ENCODE measurements around the gene TNS2.

Gene TNS2

GRCh38 chr12:53062011-53062961 is 12.4 kb downstream of the TNS2 start:
- peaks cover 2% of the 10 kb centered on the region; the same call in 1 of the 2 replicates for H3K36me3 ChIP-seq
- H3K27ac ChIP-seq, result 0 out of 2 replicates have a peak overlapping the region, but pooled peaks have one; percentile 4
- H3K27me3 ChIP-seq (ENCODE audit: insufficient read depth, low read depth, severe bottlenecking), result no peaks in the 10 kb centered on the region
- H3K4me3 ChIP-seq (ENCODE audit: low read depth, low read length), result no peak overlapping the region
- TF ChIP-seq, protein P1, sequence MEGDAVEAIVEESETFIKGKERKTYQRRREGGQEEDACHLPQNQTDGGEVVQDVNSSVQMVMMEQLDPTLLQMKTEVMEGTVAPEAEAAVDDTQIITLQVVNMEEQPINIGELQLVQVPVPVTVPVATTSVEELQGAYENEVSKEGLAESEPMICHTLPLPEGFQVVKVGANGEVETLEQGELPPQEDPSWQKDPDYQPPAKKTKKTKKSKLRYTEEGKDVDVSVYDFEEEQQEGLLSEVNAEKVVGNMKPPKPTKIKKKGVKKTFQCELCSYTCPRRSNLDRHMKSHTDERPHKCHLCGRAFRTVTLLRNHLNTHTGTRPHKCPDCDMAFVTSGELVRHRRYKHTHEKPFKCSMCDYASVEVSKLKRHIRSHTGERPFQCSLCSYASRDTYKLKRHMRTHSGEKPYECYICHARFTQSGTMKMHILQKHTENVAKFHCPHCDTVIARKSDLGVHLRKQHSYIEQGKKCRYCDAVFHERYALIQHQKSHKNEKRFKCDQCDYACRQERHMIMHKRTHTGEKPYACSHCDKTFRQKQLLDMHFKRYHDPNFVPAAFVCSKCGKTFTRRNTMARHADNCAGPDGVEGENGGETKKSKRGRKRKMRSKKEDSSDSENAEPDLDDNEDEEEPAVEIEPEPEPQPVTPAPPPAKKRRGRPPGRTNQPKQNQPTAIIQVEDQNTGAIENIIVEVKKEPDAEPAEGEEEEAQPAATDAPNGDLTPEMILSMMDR (IDR thresholded peaks at IDR 0.05; ENCODE audit: low read depth, low read length), result no peak
- no peaks in the 10 kb centered on the region for H3K9me3 ChIP-seq (ENCODE audit: severe bottlenecking)
- DNase-seq, result no peak

- no peaks in the 10 kb centered on the region for H3K27me3 ChIP-seq (ENCODE audit: insufficient read depth, low read depth, severe bottlenecking)
- TF ChIP-seq, protein P1 (IDR thresholded peaks at IDR 0.05; ENCODE audit: low read depth, low read length), result no peak
Observed at GRCh38 chr12:53062977-53063707, 13.3 kb downstream of the TNS2 start.

DNA sequence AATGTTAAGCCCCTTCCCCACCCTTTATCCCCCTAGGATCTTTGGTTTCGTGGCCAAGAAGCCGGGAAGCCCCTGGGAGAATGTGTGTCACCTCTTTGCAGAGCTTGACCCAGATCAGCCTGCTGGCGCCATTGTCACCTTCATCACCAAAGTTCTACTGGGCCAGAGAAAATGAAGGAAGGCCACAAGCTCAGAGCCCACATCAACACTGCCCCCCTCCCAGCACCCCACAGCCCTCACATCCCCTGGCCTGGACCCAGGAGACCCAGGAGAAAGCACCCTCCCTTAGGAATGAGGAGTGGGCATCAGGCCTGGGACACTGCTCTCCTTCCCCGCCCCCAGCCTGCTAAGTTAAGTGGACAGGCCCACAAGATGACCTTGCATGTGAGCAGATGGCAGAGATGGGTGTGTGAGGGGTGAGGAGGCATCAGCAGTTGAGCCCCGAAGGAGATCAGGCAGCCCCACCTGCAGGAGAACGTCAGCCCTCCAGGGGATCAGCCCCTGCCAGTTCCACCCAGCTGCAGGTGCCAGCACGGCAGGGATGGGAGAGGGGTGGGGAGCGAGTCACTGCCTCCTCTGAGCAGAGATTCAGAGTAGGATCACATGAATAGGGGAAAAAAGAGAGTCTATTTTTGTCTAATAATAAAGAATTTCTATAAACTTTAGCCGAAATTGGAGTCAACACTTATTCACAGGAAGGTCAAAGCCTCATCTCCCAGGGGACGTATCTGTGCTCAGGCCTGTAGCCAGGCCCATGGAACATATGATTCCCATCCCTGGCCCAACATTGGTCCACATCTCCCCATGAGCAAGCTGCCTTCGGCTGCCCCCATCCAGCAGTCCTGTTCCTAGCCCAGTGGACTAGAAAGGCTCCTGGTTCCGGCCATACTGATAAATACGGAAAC is 14.1 kb downstream of the TNS2 start:
- no peak overlapping the region for H3K27ac ChIP-seq
- no peaks in the 10 kb centered on the region for H3K9me3 ChIP-seq (ENCODE audit: severe bottlenecking)
- peak; percentile 67 for DNase-seq
- TF ChIP-seq, protein P1 (IDR thresholded peaks at IDR 0.05; ENCODE audit: low read depth, low read length), result peak; percentile 56
- H3K27me3 ChIP-seq (ENCODE audit: insufficient read depth, low read depth, severe bottlenecking), result no peaks in the 10 kb centered on the region
- H3K4me3 ChIP-seq (ENCODE audit: low read depth, low read length), result no peak overlapping the region
- peaks cover 2% of the 10 kb centered on the region; the same call in 1 of the 2 replicates for H3K36me3 ChIP-seq

More at GRCh38 chr12:53062977-53063707, 13.3 kb downstream of the TNS2 start:
- no peak overlapping the region for H3K4me3 ChIP-seq (ENCODE audit: low read depth, low read length)
- 0 out of 2 replicates have a peak overlapping the region, but pooled peaks have one; percentile 4 for H3K27ac ChIP-seq
- DNase-seq, result peak; percentile 61
- H3K36me3 ChIP-seq, result peaks cover 2% of the 10 kb centered on the region; the same call in 1 of the 2 replicates
- H3K9me3 ChIP-seq (ENCODE audit: severe bottlenecking), result no peaks in the 10 kb centered on the region

DNA sequence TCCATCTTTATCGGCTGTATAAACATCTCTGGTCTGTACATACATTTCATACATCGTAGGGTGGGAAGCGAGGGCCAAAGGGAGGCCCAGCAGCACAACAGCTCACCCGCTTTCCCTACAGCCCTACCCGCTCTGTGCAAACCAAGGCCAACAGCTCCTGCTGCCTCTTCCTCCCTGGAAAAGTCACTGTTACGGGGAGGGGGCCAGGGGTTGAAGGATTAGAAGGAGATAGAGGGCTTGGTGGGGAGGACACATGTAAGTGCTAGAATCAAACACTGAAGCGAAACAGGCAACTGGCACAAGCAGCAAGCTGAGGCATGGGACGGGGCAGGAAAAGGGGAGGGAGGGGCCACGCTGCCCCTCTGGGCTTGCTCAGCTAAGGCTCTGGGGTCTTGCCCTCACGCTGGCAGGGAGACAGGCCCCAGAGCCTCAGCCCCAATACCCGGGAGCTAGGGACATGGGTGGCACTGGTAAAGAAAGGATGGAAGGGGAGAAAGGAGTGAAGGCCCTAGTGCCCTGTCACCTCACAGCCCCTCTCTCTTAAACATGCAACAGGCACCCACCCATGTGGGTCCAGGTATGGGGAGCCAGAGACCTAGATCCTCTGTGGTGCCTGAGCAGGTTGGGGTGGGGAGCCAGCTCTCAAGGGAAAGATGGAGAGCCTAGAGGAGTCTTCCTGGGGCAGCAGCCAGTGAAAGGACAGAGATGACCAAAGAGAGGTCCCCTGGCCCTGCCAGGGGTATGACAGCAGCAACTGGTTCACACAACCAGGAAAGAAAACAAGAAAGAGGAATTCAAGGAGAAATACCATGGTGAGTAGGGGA is 15.0 kb downstream of the TNS2 start:
- no peak for DNase-seq
- no peak overlapping the region for H3K27ac ChIP-seq
- TF ChIP-seq, protein P1 (IDR thresholded peaks at IDR 0.05; ENCODE audit: low read depth, low read length), result no peak

More for the DNA sequence above, 15.0 kb downstream of the TNS2 start:
- H3K4me3 ChIP-seq (ENCODE audit: low read depth, low read length), result no peak overlapping the region
- no peaks in the 10 kb centered on the region for H3K27me3 ChIP-seq (ENCODE audit: insufficient read depth, low read depth, severe bottlenecking)
- peaks cover 2% of the 10 kb centered on the region; the same call in 1 of the 2 replicates for H3K36me3 ChIP-seq
- no peaks in the 10 kb centered on the region for H3K9me3 ChIP-seq (ENCODE audit: severe bottlenecking)

All from WERI-Rb-1 (cell line).